Cardiac muscle cell (in vitro differentiated cells and primary cell): ENCODE data around the gene CD19. TPM values are rescaled to one million over a fixed set of nuclear protein-coding genes. Genes with fewer than 3 reads are reported as not detected.

Experiments used
- DNase-seq, 2 donors: peaks; one replicate each; pipeline versions ENCODE4 v3.0.0 to v3.0.0-alpha.2; 2010 to 2017; ENCODE audit warnings: low read depth in 1 of 2, low spot score in 1 of 2
- H3K27ac ChIP-seq: fragments of 200-600 bp; sonication (generic); 2 replicates; pipeline ENCODE4 v1.5.1; 2016
- H3K27me3 ChIP-seq: fragments of 200-600 bp; sonication (generic); 2 replicates; pipeline ENCODE4 v1.6.0; 2016; ENCODE audit warnings: control low read depth
- H3K36me3 ChIP-seq: fragments of 200-600 bp; sonication (generic); 2 replicates; pipeline ENCODE4 v1.5.1; 2016; ENCODE audit warnings: control low read depth
- H3K4me1 ChIP-seq: fragments of 200-600 bp; sonication (generic); 2 replicates; pipeline ENCODE4 v1.8.1; 2017; ENCODE audit warnings: low read depth, mild to moderate bottlenecking, mixed run types
- H3K4me3 ChIP-seq: fragments of 200-600 bp; sonication (generic); 2 replicates; pipeline ENCODE4 v1.5.1; 2016; ENCODE audit warnings: mild to moderate bottlenecking
- H3K9me3 ChIP-seq: fragments of 200-600 bp; sonication (generic); 2 replicates; pipeline ENCODE4 v1.5.1; 2017; ENCODE audit warnings: low read depth, mild to moderate bottlenecking, control low read depth
- polyA plus RNA-seq: library from polyadenylated mRNA; unstranded; fragments of >200 nt; fragmentation: Nextera tagmentation; extraction: Ambion mirVana; gene quantifications from 2 replicates; pipeline ENCODE4 v1.2.1, GENCODE V29; 2016
- total RNA-seq: library from RNA; depleted of rRNA; stranded (reverse); fragments of >200 nt; gene quantifications from 2 replicates; pipeline ENCODE4 v1.2.3, GENCODE V29; 2016
- TF ChIP-seq, protein P1 (sequence below): IDR thresholded peaks from 2 replicates; pipeline ENCODE4 v1.5.1; 2012; ENCODE audit warnings: low read depth, mild to moderate bottlenecking, low read length

The CD19 gene
- total and polyA plus RNA-seq, 2 experiments from 2014 or later: 1.1 TPM; not detected in 1

- no peaks in the 10 kb centered on the region for H3K27me3 ChIP-seq
- H3K36me3 ChIP-seq: peaks cover 18% of the 10 kb centered on the region
- H3K9me3 ChIP-seq: no peaks in the 10 kb centered on the region
- no peak overlapping the region for H3K4me3 ChIP-seq
- no peaks in the 10 kb centered on the region for H3K4me1 ChIP-seq
- DNase-seq: no peak
- TF ChIP-seq, protein P1, sequence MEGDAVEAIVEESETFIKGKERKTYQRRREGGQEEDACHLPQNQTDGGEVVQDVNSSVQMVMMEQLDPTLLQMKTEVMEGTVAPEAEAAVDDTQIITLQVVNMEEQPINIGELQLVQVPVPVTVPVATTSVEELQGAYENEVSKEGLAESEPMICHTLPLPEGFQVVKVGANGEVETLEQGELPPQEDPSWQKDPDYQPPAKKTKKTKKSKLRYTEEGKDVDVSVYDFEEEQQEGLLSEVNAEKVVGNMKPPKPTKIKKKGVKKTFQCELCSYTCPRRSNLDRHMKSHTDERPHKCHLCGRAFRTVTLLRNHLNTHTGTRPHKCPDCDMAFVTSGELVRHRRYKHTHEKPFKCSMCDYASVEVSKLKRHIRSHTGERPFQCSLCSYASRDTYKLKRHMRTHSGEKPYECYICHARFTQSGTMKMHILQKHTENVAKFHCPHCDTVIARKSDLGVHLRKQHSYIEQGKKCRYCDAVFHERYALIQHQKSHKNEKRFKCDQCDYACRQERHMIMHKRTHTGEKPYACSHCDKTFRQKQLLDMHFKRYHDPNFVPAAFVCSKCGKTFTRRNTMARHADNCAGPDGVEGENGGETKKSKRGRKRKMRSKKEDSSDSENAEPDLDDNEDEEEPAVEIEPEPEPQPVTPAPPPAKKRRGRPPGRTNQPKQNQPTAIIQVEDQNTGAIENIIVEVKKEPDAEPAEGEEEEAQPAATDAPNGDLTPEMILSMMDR: no peak
- H3K27ac ChIP-seq: no peak overlapping the region
Measured at GRCh38 chr16:28910086-28911031, 21.4 kb upstream of the CD19 start.

GRCh38 chr16:28912558-28912957 is 19.2 kb upstream of the CD19 start:
- TF ChIP-seq, protein P1: no peak
- Histone ChIP-seq H3K36me3 (peaks cover 18% of the 10 kb centered on the region), H3K9me3 (no peaks in the 10 kb centered on the region), H3K27ac (no peak overlapping the region), H3K27me3 (no peaks in the 10 kb centered on the region), H3K4me1 (no peaks in the 10 kb centered on the region), H3K4me3 (no peak overlapping the region)
- no peak for DNase-seq

DNA sequence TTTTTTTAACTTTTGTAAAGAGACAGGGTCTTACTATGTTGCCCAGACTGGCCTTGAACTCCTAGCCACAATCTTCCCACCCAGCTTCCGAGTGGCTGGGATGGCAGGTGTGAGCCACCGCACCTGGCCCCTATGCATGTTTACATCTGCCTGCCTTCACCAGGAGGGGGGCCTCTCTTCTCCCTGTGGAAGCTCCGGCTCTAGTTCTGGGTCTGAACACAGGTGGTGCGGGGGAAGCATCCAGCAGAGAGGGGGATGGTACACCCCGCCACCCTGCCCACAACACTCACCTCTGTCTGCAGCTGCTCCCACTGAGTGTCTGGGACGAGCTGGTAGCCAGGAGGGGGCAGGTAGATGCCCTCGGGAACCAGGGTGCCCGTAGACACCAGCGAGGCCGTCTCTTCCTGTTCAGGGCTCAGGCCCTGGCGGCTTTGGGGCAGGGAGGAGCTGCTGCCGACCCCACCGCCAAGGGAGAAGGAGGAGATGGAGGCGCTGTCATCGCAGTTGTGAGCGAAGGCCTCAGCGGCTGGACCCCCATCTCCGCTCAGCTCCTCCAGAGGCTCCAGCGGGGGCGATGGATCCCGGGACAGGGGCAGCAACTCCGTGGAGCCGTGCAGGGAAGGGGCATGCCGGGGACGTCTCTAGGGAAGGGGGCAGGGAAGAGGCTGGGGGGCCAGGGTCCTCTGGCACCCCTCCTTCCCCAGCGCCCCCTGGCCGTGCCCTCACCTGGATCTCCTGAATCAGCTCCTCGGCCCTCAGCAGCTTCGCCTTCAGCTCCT is 17.6 kb upstream of the CD19 start:
- TF ChIP-seq, protein P1: no peak
- no peak for DNase-seq
- H3K9me3 ChIP-seq: no peaks in the 10 kb centered on the region
- peaks cover 13% of the 10 kb centered on the region for H3K36me3 ChIP-seq
- H3K27ac ChIP-seq: no peak overlapping the region
- H3K4me1 ChIP-seq: no peaks in the 10 kb centered on the region
- no peak overlapping the region for H3K4me3 ChIP-seq
- H3K27me3 ChIP-seq: no peaks in the 10 kb centered on the region

DNA sequence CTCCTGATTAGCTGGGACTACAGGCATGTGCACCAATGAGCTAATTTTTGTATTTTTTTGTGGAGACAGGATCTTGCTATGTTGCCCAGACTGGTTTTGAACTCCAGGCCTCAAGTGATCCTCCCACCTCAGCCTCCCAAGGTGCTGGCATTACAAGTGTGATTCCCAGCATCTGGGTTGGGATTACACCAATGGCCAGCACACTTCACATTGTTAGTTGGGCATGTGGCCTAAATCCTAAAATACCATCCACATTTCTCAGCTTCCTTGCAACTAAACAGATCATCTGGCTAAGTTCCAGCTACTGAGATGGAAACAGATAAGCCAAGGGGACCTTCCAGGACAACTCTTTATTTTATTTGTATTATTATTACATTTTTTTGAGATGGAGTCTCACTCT is 16.6 kb upstream of the CD19 start:
- no peaks in the 10 kb centered on the region for H3K4me1 ChIP-seq
- peak in 1 of 2 donors; percentile 43 for DNase-seq
- H3K4me3 ChIP-seq: no peak overlapping the region
- H3K36me3 ChIP-seq: peaks cover 15% of the 10 kb centered on the region
- no peaks in the 10 kb centered on the region for H3K27me3 ChIP-seq
- no peaks in the 10 kb centered on the region for H3K9me3 ChIP-seq
- TF ChIP-seq, protein P1: no peak
- H3K27ac ChIP-seq: no peak overlapping the region

DNA sequence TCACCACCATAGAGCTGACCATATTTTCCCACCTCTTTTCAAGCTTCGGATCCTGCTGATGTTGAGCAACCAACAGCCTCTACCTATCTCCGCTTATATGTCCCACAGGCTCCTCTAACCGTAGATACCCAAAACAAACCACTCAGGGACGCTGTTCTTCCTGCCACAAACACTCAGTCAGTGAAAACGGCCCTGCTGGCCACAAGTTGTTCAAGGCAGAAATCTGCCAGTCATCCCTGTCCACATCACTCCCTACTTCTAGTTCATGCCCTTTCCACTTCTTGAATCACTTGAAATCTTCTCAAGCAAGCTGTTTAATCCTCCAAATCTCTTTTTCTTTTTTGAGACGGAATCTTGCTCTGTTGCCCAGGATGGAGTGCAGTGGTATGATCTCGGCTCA is 14.7 kb upstream of the CD19 start:
- H3K36me3 ChIP-seq: peaks cover 11% of the 10 kb centered on the region
- H3K4me1 ChIP-seq: no peaks in the 10 kb centered on the region
- H3K27ac ChIP-seq: no peak overlapping the region
- H3K9me3 ChIP-seq: no peaks in the 10 kb centered on the region
- TF ChIP-seq, protein P1: no peak
- no peaks in the 10 kb centered on the region for H3K27me3 ChIP-seq
- no peak overlapping the region for H3K4me3 ChIP-seq
- DNase-seq: no peak
